HG02884 (cell line): ENCODE measurements around the gene CCDC38.
A peak's percentile ranks its signal among the peaks of the same experiment; 100 is the strongest.
"Not testable (repeated sequence)": the region's sequence is repeated elsewhere in the genome, so short reads cannot be mapped to it uniquely, and the experiment has no call there.

Source experiments
- ATAC-seq: cut with Tn5 transposase; IDR thresholded peaks from one replicate; pipeline ENCODE4 v1.9.1; 2021; ENCODE audit warnings: mild to moderate bottlenecking, moderate library complexity; ENCODE audit not compliant: unreplicated experiment

The CCDC38 gene

GRCh38 chr12:95887311-95887710 lies 55.1 kb downstream of the CCDC38 start:
- no peak for ATAC-seq

- ATAC-seq = no peak
Observed at GRCh38 chr12:95884998-95885397, 57.4 kb downstream of the CCDC38 start.

- no peak for ATAC-seq
Observed at GRCh38 chr12:95882873-95883272, 59.5 kb downstream of the CCDC38 start.

- ATAC-seq = no peak
Observed at GRCh38 chr12:95882080-95882479, 60.3 kb downstream of the CCDC38 start.

- ATAC-seq = no peak
Observed at GRCh38 chr12:95881331-95881955, 61.0 kb downstream of the CCDC38 start.

- no peak for ATAC-seq
Observed at GRCh38 chr12:95880895-95881294, 61.5 kb downstream of the CCDC38 start.

GRCh38 chr12:95877622-95878021 lies 64.8 kb downstream of the CCDC38 start:
- no peak for ATAC-seq

GRCh38 chr12:95874452-95874851 lies 68.0 kb downstream of the CCDC38 start:
- no peak for ATAC-seq

GRCh38 chr12:95870897-95871296 lies 71.5 kb downstream of the CCDC38 start:
- ATAC-seq = no peak

- ATAC-seq = no peak
Observed at GRCh38 chr12:95863337-95863736, 79.1 kb downstream of the CCDC38 start.

- no peak for ATAC-seq
Observed at GRCh38 chr12:95862038-95862437, 80.4 kb downstream of the CCDC38 start.

GRCh38 chr12:95859947-95860850 lies 82.2 kb downstream of the CCDC38 start:
- no peak for ATAC-seq

- ATAC-seq = no peak
Observed at GRCh38 chr12:95859344-95859816, 83.0 kb downstream of the CCDC38 start.

- peak; percentile 99 for ATAC-seq
Observed at GRCh38 chr12:95858451-95859343, 83.7 kb downstream of the CCDC38 start, which contains the start of gene SNRPF. TSS of gene SNRPF (plus strand) at chr12:95858952. CDS start at chr12:95859074, 122 bp downstream.

GRCh38 chr12:95857799-95858198 lies 84.6 kb downstream of the CCDC38 start:
- no peak for ATAC-seq

GRCh38 chr12:95857156-95857555 lies 85.3 kb downstream of the CCDC38 start:
- no peak for ATAC-seq

- ATAC-seq = no peak
Observed at GRCh38 chr12:95852133-95852532, 90.3 kb downstream of the CCDC38 start.

- ATAC-seq = no peak
Observed at GRCh38 chr12:95851606-95852005, 90.8 kb downstream of the CCDC38 start.

GRCh38 chr12:95848575-95849388 lies 93.6 kb downstream of the CCDC38 start:
- ATAC-seq = no peak

- not testable (repeated sequence) for ATAC-seq
Observed at GRCh38 chr12:95842426-95842825, 100.0 kb downstream of the CCDC38 start.
